GM23338 (cell line): Measurements from ENCODE around the gene WDR26. TPM values are rescaled to one million over a fixed set of nuclear protein-coding genes. Genes with fewer than 3 reads are reported as not detected.

Experiments
- ATAC-seq: fragments of 200-7000 bp; cut with Tn5 transposase; 3 replicates; pipeline ENCODE4 v1.9.1; 2020
- DNase-seq: peaks from one replicate; pipeline ENCODE4 v3.0.0-alpha.2; 2015; ENCODE audit warnings: low spot score
- H2AFZ ChIP-seq: fragments of 200-600 bp; sonication (generic); 2 replicates; pipeline ENCODE4 v1.8.0; 2016; ENCODE audit warnings: antibody characterized with exemption, mild to moderate bottlenecking, moderate library complexity
- H3F3A ChIP-seq: fragments of 200-600 bp; sonication (generic); replicated peaks from 2 replicates; pipeline ENCODE4 v1.8.0; 2017; ENCODE audit warnings: antibody characterized with exemption, mixed run types, low read depth
- H3K27ac ChIP-seq: fragments of 200-600 bp; sonication (generic); 2 replicates; pipeline ENCODE4 v1.6.1; 2016; ENCODE audit warnings: low read depth
- H3K27me3 ChIP-seq: fragments of 200-600 bp; sonication (generic); 2 replicates; pipeline ENCODE4 v1.8.0; 2016; ENCODE audit warnings: mild to moderate bottlenecking, mixed run types, moderate library complexity; ENCODE audit not compliant: insufficient read depth
- H3K36me3 ChIP-seq: fragments of 200-600 bp; sonication (generic); 2 replicates; pipeline ENCODE4 v1.8.0; 2016; ENCODE audit warnings: mild to moderate bottlenecking; ENCODE audit not compliant: insufficient read depth
- H3K4me1 ChIP-seq: fragments of 200-600 bp; sonication (generic); 2 replicates; pipeline ENCODE4 v1.8.0; 2016; ENCODE audit warnings: mild to moderate bottlenecking, moderate library complexity; ENCODE audit not compliant: insufficient read depth
- H3K4me2 ChIP-seq: fragments of 200-600 bp; sonication (generic); 2 replicates; pipeline ENCODE4 v1.7.1; 2017; ENCODE audit warnings: mixed run types
- H3K4me3 ChIP-seq: fragments of 200-600 bp; sonication (generic); 2 replicates; pipeline ENCODE4 v1.6.1; 2016; ENCODE audit warnings: mixed run types
- H3K79me2 ChIP-seq: fragments of 200-600 bp; sonication (generic); replicated peaks from 2 replicates; pipeline ENCODE4 v1.8.0; 2017; ENCODE audit warnings: mild to moderate bottlenecking; ENCODE audit not compliant: insufficient read depth
- H3K9me2 ChIP-seq: fragments of 200-600 bp; sonication (generic); 2 replicates; pipeline ENCODE4 v1.8.0; 2017; ENCODE audit not compliant: insufficient read depth
- H4K20me1 ChIP-seq: fragments of 200-600 bp; sonication (generic); replicated peaks from 2 replicates; pipeline ENCODE4 v1.8.0; 2017; ENCODE audit warnings: mild to moderate bottlenecking; ENCODE audit not compliant: insufficient read depth
- H3K27ac Mint-ChIP-seq: 2 replicates; pipeline ENCODE4 v1.8.0; 2020; ENCODE audit warnings: inconsistent platforms, mild to moderate bottlenecking, moderate library complexity, mixed read lengths
- H3K27me3 Mint-ChIP-seq: 3 replicates; pipeline ENCODE4 v1.8.0; 2022; ENCODE audit warnings: low read depth, mild to moderate bottlenecking, moderate library complexity, mixed read lengths, inconsistent platforms; ENCODE audit not compliant: insufficient read depth, poor library complexity
- H3K36me3 Mint-ChIP-seq: 3 replicates; pipeline ENCODE4 v1.8.0; 2021; ENCODE audit warnings: low read depth, mild to moderate bottlenecking, inconsistent platforms, moderate library complexity, mixed read lengths
- H3K4me1 Mint-ChIP-seq: 3 replicates; pipeline ENCODE4 v1.8.0; 2020; ENCODE audit warnings: mild to moderate bottlenecking, inconsistent platforms, mixed read lengths
- H3K4me3 Mint-ChIP-seq: 3 replicates; pipeline ENCODE4 v1.8.0; 2021; ENCODE audit warnings: moderate library complexity, mild to moderate bottlenecking, inconsistent platforms, mixed read lengths
- H3K9me3 Mint-ChIP-seq: 3 replicates; pipeline ENCODE4 v1.8.0; 2020; ENCODE audit warnings: moderate library complexity, mild to moderate bottlenecking, inconsistent platforms, mixed read lengths
- CREB1 ChIP-seq: fragments of 250-450 bp; sonication (Bioruptor Pico); IDR thresholded peaks from 2 replicates; pipeline ENCODE4 v1.5.0; 2020; ENCODE audit warnings: low read depth, mild to moderate bottlenecking, moderate library complexity
- CTCF ChIP-seq, 2 experiments: fragments of 200-600 bp in 1 of 2; sonication (generic) in 1 of 2; conservative IDR thresholded peaks; 2 replicates each; pipeline versions ENCODE4 v1.5.1 to v1.6.1; 2016 to 2017; ENCODE audit warnings: antibody characterized with exemption in 2 of 2, low read depth in 2 of 2, mild to moderate bottlenecking in 2 of 2, moderate library complexity in 1 of 2
- EZH2 ChIP-seq: fragments of 200-600 bp; sonication (generic); IDR thresholded peaks from one replicate; pipeline ENCODE4 v1.8.0; 2017; ENCODE audit warnings: antibody characterized with exemption, mild to moderate bottlenecking, low read depth; ENCODE audit not compliant: unreplicated experiment
- EZH2phosphoT487 ChIP-seq: fragments of 200-600 bp; sonication (generic); IDR thresholded peaks from one replicate; pipeline ENCODE4 v1.8.1; 2018; ENCODE audit warnings: antibody characterized with exemption; ENCODE audit not compliant: unreplicated experiment
- JUNB ChIP-seq: IDR thresholded peaks from one replicate; pipeline ENCODE4 v1.6.1; 2016; ENCODE audit warnings: antibody characterized with exemption; ENCODE audit not compliant: unreplicated experiment
- NANOG ChIP-seq: IDR thresholded peaks from 2 replicates; pipeline ENCODE4 v1.6.1; 2016; ENCODE audit warnings: antibody characterized with exemption, borderline replicate concordance
- POLR2AphosphoS5 ChIP-seq: IDR thresholded peaks from 2 replicates; pipeline ENCODE4 v1.6.1; 2016; ENCODE audit warnings: antibody characterized with exemption, low read depth
- ZNF114 ChIP-seq: fragments of 250-450 bp; sonication (Bioruptor Pico); IDR thresholded peaks from 2 replicates; pipeline ENCODE4 v1.5.0; 2020; ENCODE audit warnings: mild to moderate bottlenecking, moderate library complexity
- ZNF331 ChIP-seq: fragments of 250-450 bp; sonication (Bioruptor Pico); IDR thresholded peaks from 2 replicates; pipeline ENCODE4 v1.5.0; 2020; ENCODE audit warnings: low read depth, mild to moderate bottlenecking, moderate library complexity
- ZNF462 ChIP-seq: fragments of 250-450 bp; sonication (Bioruptor Pico); IDR thresholded peaks from 2 replicates; pipeline ENCODE4 v1.5.0; 2020; ENCODE audit warnings: mild to moderate bottlenecking, moderate library complexity
- polyA plus RNA-seq: library from polyadenylated mRNA; unstranded; fragments of >200 nt; fragmentation: Nextera tagmentation; extraction: Ambion mirVana; gene quantifications from 2 replicates; pipeline ENCODE4 v1.2.1, GENCODE V29; 2016
- total RNA-seq: library from RNA; depleted of rRNA; stranded (reverse); fragments of >200 nt; shearing (Covaris generic); gene quantifications from 2 replicates; pipeline ENCODE4 v1.2.3, GENCODE V29; 2014
- TF ChIP-seq, protein P1 (sequence below): IDR thresholded peaks from one replicate; pipeline ENCODE4 v1.6.1; 2018; ENCODE audit warnings: antibody characterized with exemption; ENCODE audit not compliant: unreplicated experiment
- TF ChIP-seq, protein P2 (sequence below): IDR thresholded peaks from 2 replicates; pipeline ENCODE4 v1.6.1; 2016; ENCODE audit warnings: antibody characterized with exemption

WDR26 gene
- total and polyA plus RNA-seq, 2 experiments from 2014 or later: 16.9 to 74.6 TPM

GRCh38 chr1:224368409-224368808 lies 66.2 kb downstream of the WDR26 start:
- no peak overlapping the region for H3K4me3 ChIP-seq
- H3K4me2 ChIP-seq: no peak overlapping the region
- peaks cover 33% of the 10 kb centered on the region for H3K79me2 ChIP-seq
- Mint-ChIP-seq H3K4me3 (no peak overlapping the region), H3K4me1 (no peaks in the 10 kb centered on the region), H3K27me3 (no peaks in the 10 kb centered on the region), H3K36me3 (peaks cover 84% of the 10 kb centered on the region), H3K9me3 (no peaks in the 10 kb centered on the region), H3K27ac (no peak overlapping the region)
- H3K9me2 ChIP-seq: no peaks in the 10 kb centered on the region
- no peak for ATAC-seq
- TF ChIP-seq CREB1 (CRISPR knock-in tag) (no peak), EZH2phosphoT487 (no peak), ZNF114 (no peak), ZNF462 (CRISPR knock-in tag) (no peak), ZNF331 (no peak), EZH2 (no peak), CTCF (conservative IDR thresholded peaks at IDR 0.05; ENCODE audit: low read depth in 2 of 2) (no peak), JUNB (no peak), NANOG (no peak), POLR2AphosphoS5 (no peak)
- TF ChIP-seq, protein P1, sequence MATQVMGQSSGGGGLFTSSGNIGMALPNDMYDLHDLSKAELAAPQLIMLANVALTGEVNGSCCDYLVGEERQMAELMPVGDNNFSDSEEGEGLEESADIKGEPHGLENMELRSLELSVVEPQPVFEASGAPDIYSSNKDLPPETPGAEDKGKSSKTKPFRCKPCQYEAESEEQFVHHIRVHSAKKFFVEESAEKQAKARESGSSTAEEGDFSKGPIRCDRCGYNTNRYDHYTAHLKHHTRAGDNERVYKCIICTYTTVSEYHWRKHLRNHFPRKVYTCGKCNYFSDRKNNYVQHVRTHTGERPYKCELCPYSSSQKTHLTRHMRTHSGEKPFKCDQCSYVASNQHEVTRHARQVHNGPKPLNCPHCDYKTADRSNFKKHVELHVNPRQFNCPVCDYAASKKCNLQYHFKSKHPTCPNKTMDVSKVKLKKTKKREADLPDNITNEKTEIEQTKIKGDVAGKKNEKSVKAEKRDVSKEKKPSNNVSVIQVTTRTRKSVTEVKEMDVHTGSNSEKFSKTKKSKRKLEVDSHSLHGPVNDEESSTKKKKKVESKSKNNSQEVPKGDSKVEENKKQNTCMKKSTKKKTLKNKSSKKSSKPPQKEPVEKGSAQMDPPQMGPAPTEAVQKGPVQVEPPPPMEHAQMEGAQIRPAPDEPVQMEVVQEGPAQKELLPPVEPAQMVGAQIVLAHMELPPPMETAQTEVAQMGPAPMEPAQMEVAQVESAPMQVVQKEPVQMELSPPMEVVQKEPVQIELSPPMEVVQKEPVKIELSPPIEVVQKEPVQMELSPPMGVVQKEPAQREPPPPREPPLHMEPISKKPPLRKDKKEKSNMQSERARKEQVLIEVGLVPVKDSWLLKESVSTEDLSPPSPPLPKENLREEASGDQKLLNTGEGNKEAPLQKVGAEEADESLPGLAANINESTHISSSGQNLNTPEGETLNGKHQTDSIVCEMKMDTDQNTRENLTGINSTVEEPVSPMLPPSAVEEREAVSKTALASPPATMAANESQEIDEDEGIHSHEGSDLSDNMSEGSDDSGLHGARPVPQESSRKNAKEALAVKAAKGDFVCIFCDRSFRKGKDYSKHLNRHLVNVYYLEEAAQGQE: no peak
- TF ChIP-seq, protein P2, sequence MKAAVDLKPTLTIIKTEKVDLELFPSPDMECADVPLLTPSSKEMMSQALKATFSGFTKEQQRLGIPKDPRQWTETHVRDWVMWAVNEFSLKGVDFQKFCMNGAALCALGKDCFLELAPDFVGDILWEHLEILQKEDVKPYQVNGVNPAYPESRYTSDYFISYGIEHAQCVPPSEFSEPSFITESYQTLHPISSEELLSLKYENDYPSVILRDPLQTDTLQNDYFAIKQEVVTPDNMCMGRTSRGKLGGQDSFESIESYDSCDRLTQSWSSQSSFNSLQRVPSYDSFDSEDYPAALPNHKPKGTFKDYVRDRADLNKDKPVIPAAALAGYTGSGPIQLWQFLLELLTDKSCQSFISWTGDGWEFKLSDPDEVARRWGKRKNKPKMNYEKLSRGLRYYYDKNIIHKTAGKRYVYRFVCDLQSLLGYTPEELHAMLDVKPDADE: no peak
- no peak overlapping the region for H2AFZ ChIP-seq
- H3K27ac ChIP-seq: no peak overlapping the region
- H3K27me3 ChIP-seq: no peaks in the 10 kb centered on the region
- peaks cover 14% of the 10 kb centered on the region; the same call in 1 of the 2 replicates for H3F3A ChIP-seq
- DNase-seq: no peak
- H3K36me3 ChIP-seq: peaks cover 53% of the 10 kb centered on the region
- no peaks in the 10 kb centered on the region for H3K4me1 ChIP-seq
- peaks cover 25% of the 10 kb centered on the region for H4K20me1 ChIP-seq
